HepG2 (cell line): Measurements from ENCODE around the gene PFN2. TPM values are rescaled to one million over a fixed set of nuclear protein-coding genes. Genes with fewer than 3 reads are reported as not detected.

Experiments used
- ATAC-seq: fragments of 200-7000 bp; cut with Tn5 transposase; 3 replicates; pipeline ENCODE4 v1.9.1; 2020; ENCODE audit warnings: mild to moderate bottlenecking, moderate library complexity
- BruUV-seq: library from RNA; stranded (reverse); fragments of 400-500 nt; replicated peaks from 2 replicates; lab custom pipeline; 2021; lab: Mats Ljungman, UMichigan
- CTCF ChIA-PET: fragments of 300-600 bp; formaldehyde crosslinking; extraction: SDS; loops from one replicate; lab custom pipeline; 2021; ENCODE audit warnings: low total read pairs, inconsistent platforms, low intra/inter-chr PET ratio; lab: Yijun Ruan, JAX
- POLR2A ChIA-PET: fragments of 350-600 bp; sonication (Branson Sonifier 250); formaldehyde crosslinking; loops from one replicate; lab custom pipeline; 2020; ENCODE audit warnings: antibody characterized with exemption, inconsistent platforms; lab: Yijun Ruan, JAX
- DNase-seq: peaks from one replicate; pipeline ENCODE4 v3.0.0-alpha.2; 2015; ENCODE audit warnings: low spot score
- FAIRE-seq: peaks from 3 replicates; lab custom pipeline; 2011; peaks lifted over from hg19 to GRCh38; lab: Jason Lieb, UNC
- H2AFZ ChIP-seq: one replicate; pipeline ENCODE4 v1.6.1; 2011; ENCODE audit warnings: low read length, inconsistent platforms
- H3K27ac ChIP-seq: fragments of 300-600 bp; 3 replicates; pipeline ENCODE4 v1.8.0; 2011; ENCODE audit warnings: mixed run types, mild to moderate bottlenecking, mixed read lengths, low read length, inconsistent platforms; ENCODE audit not compliant: insufficient read depth; ENCODE audit errors: extremely low read length
- H3K27me3 ChIP-seq, 2 experiments: fragments of 200-600 bp in 1 of 2; 2 replicates in 1 of 2; 3 replicates in 1 of 2; pipeline versions ENCODE4 v1.6.0 to v1.8.0; 2011; ENCODE audit warnings: low read length in 2 of 2, mild to moderate bottlenecking in 2 of 2, moderate library complexity in 2 of 2, inconsistent platforms in 1 of 2; ENCODE audit not compliant: insufficient read depth in 2 of 2, control insufficient read depth in 1 of 2
- H3K36me3 ChIP-seq, 2 experiments: fragments of 200-600 bp in 1 of 2; replicated peaks in 1 of 2; 2 replicates in 1 of 2; 3 replicates in 1 of 2; pipeline versions ENCODE4 v1.5.1 to v1.8.0; 2011; ENCODE audit warnings: low read length in 2 of 2, inconsistent platforms in 1 of 2; ENCODE audit not compliant: insufficient read depth in 2 of 2, control insufficient read depth in 1 of 2
- H3K4me1 ChIP-seq: 2 replicates; pipeline ENCODE4 v1.5.1; 2012; ENCODE audit warnings: low read length, inconsistent platforms; ENCODE audit not compliant: insufficient read depth
- H3K4me2 ChIP-seq: 2 replicates; pipeline ENCODE4 v1.6.0; 2011; ENCODE audit warnings: low read depth, low read length, inconsistent platforms
- H3K4me3 ChIP-seq, 3 experiments: fragments of 200-600 bp in 1 of 3; sonication (generic), shearing (Covaris generic) in 1 of 3; replicated peaks in 1 of 3; 2 replicates each; pipeline ENCODE4 v1.5.1; 2011 to 2016; ENCODE audit warnings: low read length in 3 of 3, inconsistent platforms in 2 of 3, low read depth in 2 of 3, mild to moderate bottlenecking in 2 of 3, control low read depth in 1 of 3, mixed read lengths in 1 of 3; ENCODE audit not compliant: insufficient read depth in 1 of 3
- H3K79me2 ChIP-seq: one replicate; pipeline ENCODE4 v1.6.1; 2011; ENCODE audit warnings: low read length, inconsistent platforms; ENCODE audit not compliant: insufficient read depth
- H3K9ac ChIP-seq: 2 replicates; pipeline ENCODE4 v1.6.0; 2011; ENCODE audit warnings: mild to moderate bottlenecking, low read depth, low read length, inconsistent platforms; ENCODE audit not compliant: insufficient read depth
- H3K9me3 ChIP-seq: 2 replicates; pipeline ENCODE4 v1.5.1; 2012; ENCODE audit warnings: mild to moderate bottlenecking, low read length
- H4K20me1 ChIP-seq: 2 replicates; pipeline ENCODE4 v1.6.0; 2011; ENCODE audit warnings: inconsistent platforms, mild to moderate bottlenecking, low read length, moderate library complexity; ENCODE audit not compliant: insufficient read depth
- ARNTL ChIP-seq: sonication (generic); formaldehyde crosslinking; IDR thresholded peaks from 2 replicates; pipeline ENCODE4 v1.4.0; 2020; ENCODE audit warnings: mild to moderate bottlenecking, missing genetic modification reagents
- ATF4 ChIP-seq, 2 experiments: fragments of 450-650 bp in 1 of 2; sonication (generic) in 1 of 2; formaldehyde crosslinking; IDR thresholded peaks; 2 replicates each; pipeline versions ENCODE4 v1.5.0 to v1.8.0; 2020 to 2022; ENCODE audit warnings: mild to moderate bottlenecking in 1 of 2, missing genetic modification reagents in 1 of 2
- DBP ChIP-seq: sonication (generic); formaldehyde crosslinking; IDR thresholded peaks from 2 replicates; pipeline ENCODE4 v1.4.0; 2020; ENCODE audit warnings: missing genetic modification reagents; ENCODE audit errors: not compliant biosample characterization
- DNMT1 ChIP-seq: sonication (generic); formaldehyde crosslinking; IDR thresholded peaks from 2 replicates; pipeline ENCODE4 v1.5.1; 2020; ENCODE audit warnings: mild to moderate bottlenecking, missing genetic modification reagents
- FOXO1 ChIP-seq: sonication (generic); formaldehyde crosslinking; IDR thresholded peaks from 2 replicates; pipeline ENCODE4 v1.4.0; 2020; ENCODE audit warnings: missing genetic modification reagents
- MAFF ChIP-seq: IDR thresholded peaks from 2 replicates; pipeline ENCODE4 v1.6.1; 2011; ENCODE audit warnings: low read depth, low read length, improper control_type of control experiment
- MAFK ChIP-seq, 2 experiments: IDR thresholded peaks in 1 of 2; conservative IDR thresholded peaks in 1 of 2; 2 replicates each; pipeline ENCODE4 v1.6.1; 2011; ENCODE audit warnings: improper control_type of control experiment in 2 of 2, low read length in 2 of 2
- SIX4 ChIP-seq: sonication (generic); formaldehyde crosslinking; IDR thresholded peaks from 2 replicates; pipeline ENCODE4 v1.4.0; 2020; ENCODE audit warnings: missing genetic modification reagents
- TBL1XR1 ChIP-seq: fragments of 150-350 bp; IDR thresholded peaks from 2 replicates; pipeline ENCODE4 v1.6.1; 2014; ENCODE audit warnings: borderline replicate concordance, low read length; ENCODE audit not compliant: partially characterized antibody
- TSC22D2 ChIP-seq: sonication (generic); formaldehyde crosslinking; IDR thresholded peaks from 2 replicates; pipeline ENCODE4 v1.5.1; 2020; ENCODE audit warnings: missing genetic modification reagents, mild to moderate bottlenecking, borderline replicate concordance
- ZNF563 ChIP-seq: sonication (generic); formaldehyde crosslinking; IDR thresholded peaks from 2 replicates; pipeline ENCODE4 v1.8.0; 2022; ENCODE audit warnings: mild to moderate bottlenecking, moderate library complexity, missing genetic modification reagents
- WGBS: methylation state at CpG from one replicate; pipeline ENCODE4 v1.1.6; 2017; ENCODE audit warnings: low lambda C conversion rate; 5-methylcytosine and 5-hydroxymethylcytosine counted together
- in situ Hi-C: cut with HindIII; loops from 2 replicates; pipeline ENCODE4 v1.10.0; 2017; ENCODE audit warnings: low pct_unique_long_range_greater_than_20kb; ENCODE audit not compliant: extremely low pct_ligation_motif_present
- intact Hi-C: fragments of 100-400 bp; cut with micrococcal nuclease; formaldehyde crosslinking; loops from one replicate; pipeline ENCODE4 v1.10.0; 2022; ENCODE audit not compliant: unreplicated experiment
- polyA plus RNA-seq, 8 experiments: library from polyadenylated mRNA; depleted of rRNA in 3 of 8; stranded (reverse) in 7 of 8; unstranded in 1 of 8; fragments of >200 nt; fragmentation: Illumina TruSeq in 4 of 8; extraction: Trizol in 4 of 8; gene quantifications; 2 replicates each; pipeline versions ENCODE4 v1.2.1 to v1.2.3, GENCODE V29; 2011 to 2016; ENCODE audit warnings: low read depth in 4 of 8, missing spikeins in 1 of 8, mixed read lengths in 1 of 8; ENCODE audit not compliant: insufficient read depth in 1 of 8
- total RNA-seq, 5 experiments: library from RNA; depleted of rRNA; stranded (reverse); fragments of >200 nt; fragmentation: Illumina TruSeq; extraction: Trizol; gene quantifications; 2 replicates each; pipeline ENCODE4 v1.2.3, GENCODE V29; 2016; ENCODE audit warnings: low read depth in 1 of 5

The PFN2 gene
- total and polyA plus RNA-seq, 2 of the 13 experiments (the other 11 are each of a cell fraction or from before 2014, with no cell fraction given) = 57.3 to 150 TPM

DNA sequence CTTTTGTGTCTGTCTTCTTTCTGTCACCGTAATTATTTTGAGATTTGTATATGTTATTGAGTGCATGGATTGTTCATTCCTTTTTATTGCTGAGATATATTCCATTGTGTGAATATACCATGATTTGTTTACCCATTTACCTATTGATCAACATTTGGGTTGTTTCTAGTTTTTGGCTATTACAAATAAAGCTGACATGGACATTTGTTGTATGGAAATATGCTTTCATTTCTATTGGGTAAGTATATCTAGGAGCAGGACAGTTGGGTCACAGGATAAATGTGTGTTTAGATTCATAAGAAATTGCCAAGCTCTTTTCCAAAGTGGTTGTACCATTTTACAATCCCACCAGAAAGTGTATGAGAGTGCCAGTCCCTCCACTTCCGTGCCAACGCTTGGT lies 51.2 kb downstream of the PFN2 start:
- ChIA-PET CTCF (no interaction called here), POLR2A (no interaction called here)
- ATAC-seq (no peak), FAIRE-seq (no peak), DNase-seq (no peak)
- Histone ChIP-seq H4K20me1 (no peaks in the 10 kb centered on the region), H3K27me3 (no peaks in the 10 kb centered on the region), H3K36me3 (0 out of 5 replicates have a peak, but pooled peaks cover 0 to 7% of the 10 kb centered on the region in 2 experiments), H3K9ac (no peak overlapping the region), H3K4me1 (no peaks in the 10 kb centered on the region), H2AFZ (no peak overlapping the region), H3K9me3 (no peaks in the 10 kb centered on the region), H3K27ac (no peak overlapping the region), H3K4me3 (no peak overlapping the region), H3K79me2 (no peaks in the 10 kb centered on the region), H3K4me2 (no peak overlapping the region)
- TF ChIP-seq ATF4 (CRISPR knock-in tag; IDR thresholded peaks at IDR 0.05) (no peak), DNMT1 (CRISPR knock-in tag) (no peak), TBL1XR1 (no peak), ARNTL (CRISPR knock-in tag) (no peak), DBP (CRISPR knock-in tag) (no peak), MAFK (conservative IDR thresholded peaks at IDR 0.05 in 1 of 2, IDR thresholded peaks at IDR 0.05 in 1 of 2; ENCODE audit: low read length in 2 of 2) (peak; percentile 29 to 69), SIX4 (CRISPR knock-in tag) (no peak), ZNF563 (no peak), FOXO1 (CRISPR knock-in tag) (no peak), MAFF (peak; percentile 59; the same call in 1 of the 2 replicates), TSC22D2 (no peak)
- intact Hi-C loops (no loop called here), in situ Hi-C loops (no loop called here)
- WGBS = 98% methylated on average over 3 of the region's 3 CpGs
- no TSS peak for BruUV-seq
